Skeletal muscle satellite cell (primary cell): Measurements from ENCODE around the gene RCN2.
"Not testable (repeated sequence)": the region's sequence is repeated elsewhere in the genome, so short reads cannot be mapped to it uniquely, and the experiment has no call there.

Experiments
- H3K27me3 ChIP-seq: 2 replicates; pipeline ENCODE4 v1.7.0; 2013; ENCODE audit warnings: low read length; ENCODE audit not compliant: control insufficient read depth, insufficient read depth
- H3K36me3 ChIP-seq: 2 replicates; pipeline ENCODE4 v1.7.0; 2013; ENCODE audit warnings: mild to moderate bottlenecking, control low read depth, low read length; ENCODE audit not compliant: insufficient read depth
- H3K4me1 ChIP-seq: 2 replicates; pipeline ENCODE4 v1.7.0; 2013; ENCODE audit warnings: low read length; ENCODE audit not compliant: control insufficient read depth, insufficient read depth
- H3K4me2 ChIP-seq: 2 replicates; pipeline ENCODE4 v1.7.0; 2013; ENCODE audit warnings: mild to moderate bottlenecking, low read length
- H3K4me3 ChIP-seq: 2 replicates; pipeline ENCODE4 v1.7.0; 2013; ENCODE audit warnings: low read length
- H3K9ac ChIP-seq: 2 replicates; pipeline ENCODE4 v1.7.0; 2013; ENCODE audit warnings: mild to moderate bottlenecking, low read depth, low read length, moderate library complexity
- H3K9me3 ChIP-seq: replicated peaks from 2 replicates; pipeline ENCODE4 v1.7.0; 2013; ENCODE audit warnings: mild to moderate bottlenecking, control low read depth, low read length

Gene RCN2

DNA sequence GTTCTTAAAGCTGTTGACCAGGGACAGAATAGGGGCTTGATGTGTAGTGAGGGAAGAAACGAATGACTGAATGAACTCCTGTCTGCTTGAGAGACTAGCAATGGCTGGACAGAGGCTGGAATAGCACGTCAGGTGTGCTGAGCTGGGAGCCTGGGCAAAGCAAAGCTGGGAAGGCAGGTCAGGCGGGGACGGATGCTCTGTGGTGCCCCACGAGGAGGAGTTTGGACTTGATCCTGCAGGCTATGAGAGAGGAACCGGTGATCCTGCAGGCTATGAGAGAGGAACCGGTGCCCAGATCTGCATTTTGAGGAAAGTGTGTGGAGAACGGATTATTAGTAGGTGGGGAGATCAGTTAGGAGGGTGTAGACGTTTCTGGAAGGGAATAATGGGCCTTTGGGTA lies 32.0 kb downstream of the RCN2 start:
- H3K27me3 ChIP-seq: peaks cover 34% of the 10 kb centered on the region
- no peaks in the 10 kb centered on the region for H3K36me3 ChIP-seq
- no peaks in the 10 kb centered on the region for H3K9me3 ChIP-seq
- H3K9ac ChIP-seq: no peak overlapping the region
- H3K4me3 ChIP-seq: no peak overlapping the region
- H3K4me1 ChIP-seq: no peaks in the 10 kb centered on the region
- H3K4me2 ChIP-seq: no peak overlapping the region

DNA sequence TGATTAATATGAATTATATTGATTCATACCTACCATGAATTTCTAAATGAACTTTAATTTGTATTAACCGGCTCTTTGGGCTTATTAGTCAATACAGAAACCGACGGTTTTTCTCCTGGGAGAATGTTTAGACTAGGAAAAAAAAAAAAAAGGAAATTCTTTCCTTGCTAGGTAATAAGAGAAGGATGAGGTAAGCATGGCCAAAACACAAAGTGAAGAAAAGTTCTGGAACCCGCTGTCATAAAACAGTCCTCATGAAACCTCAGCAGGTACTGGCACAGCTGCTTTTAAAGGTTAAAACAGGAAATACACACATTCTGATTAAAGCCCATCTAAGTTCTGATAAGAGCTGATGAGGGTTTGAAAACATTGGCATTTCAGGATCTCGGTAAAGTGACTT lies 32.6 kb downstream of the RCN2 start:
- Histone ChIP-seq H3K9me3 (no peaks in the 10 kb centered on the region), H3K4me1 (no peaks in the 10 kb centered on the region), H3K9ac (no peak overlapping the region), H3K36me3 (no peaks in the 10 kb centered on the region), H3K4me3 (no peak overlapping the region), H3K27me3 (peaks cover 34% of the 10 kb centered on the region), H3K4me2 (no peak overlapping the region)

DNA sequence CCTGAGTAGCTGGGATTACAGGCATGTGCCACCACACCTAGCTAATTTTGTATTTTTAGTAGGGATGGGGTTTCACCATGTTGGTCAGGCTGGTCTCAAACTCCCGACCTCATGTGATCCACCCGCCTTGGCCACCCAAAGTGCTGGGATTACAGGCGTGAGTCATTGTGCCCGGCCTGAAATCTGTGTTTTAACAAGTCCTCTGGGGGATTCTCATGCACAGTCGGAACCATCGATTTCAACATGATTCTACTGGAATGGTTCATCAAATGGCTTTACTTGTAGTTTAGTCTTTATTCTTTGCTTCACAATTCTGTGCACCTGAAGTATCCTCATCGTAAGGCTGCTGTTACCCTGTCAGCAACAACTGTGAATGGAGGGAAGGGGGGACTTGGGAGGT lies 34.5 kb downstream of the RCN2 start:
- H3K4me2 ChIP-seq, H3K4me3 ChIP-seq, H3K9ac ChIP-seq, H3K36me3 ChIP-seq, H3K4me1 ChIP-seq, H3K9me3 ChIP-seq: not testable (repeated sequence)
- H3K27me3 ChIP-seq: peaks cover 40% of the 10 kb centered on the region

DNA sequence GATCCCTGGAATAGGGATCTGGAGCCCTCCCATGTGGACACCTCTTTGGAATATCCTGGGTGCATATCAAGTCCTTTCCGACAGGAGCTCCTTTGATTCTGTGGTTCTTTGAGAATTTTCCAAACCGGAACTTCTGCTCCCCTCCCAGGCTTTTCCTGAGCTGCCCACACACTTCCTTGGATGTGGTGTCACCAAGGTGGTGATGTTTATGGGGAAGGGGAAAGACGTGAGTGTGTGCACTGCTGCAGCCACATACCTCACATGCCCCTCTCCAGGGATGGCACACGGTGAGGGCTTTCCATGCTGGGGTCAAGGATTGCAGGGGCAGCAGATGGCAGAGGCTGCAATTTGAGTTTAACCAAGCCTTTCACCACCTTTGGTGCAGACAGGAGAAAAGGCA lies 35.5 kb downstream of the RCN2 start:
- Histone ChIP-seq H3K4me1 (no peaks in the 10 kb centered on the region), H3K9me3 (no peaks in the 10 kb centered on the region), H3K9ac (no peak overlapping the region), H3K4me3 (no peak overlapping the region), H3K27me3 (peaks cover 40% of the 10 kb centered on the region), H3K4me2 (no peak overlapping the region), H3K36me3 (no peaks in the 10 kb centered on the region)

DNA sequence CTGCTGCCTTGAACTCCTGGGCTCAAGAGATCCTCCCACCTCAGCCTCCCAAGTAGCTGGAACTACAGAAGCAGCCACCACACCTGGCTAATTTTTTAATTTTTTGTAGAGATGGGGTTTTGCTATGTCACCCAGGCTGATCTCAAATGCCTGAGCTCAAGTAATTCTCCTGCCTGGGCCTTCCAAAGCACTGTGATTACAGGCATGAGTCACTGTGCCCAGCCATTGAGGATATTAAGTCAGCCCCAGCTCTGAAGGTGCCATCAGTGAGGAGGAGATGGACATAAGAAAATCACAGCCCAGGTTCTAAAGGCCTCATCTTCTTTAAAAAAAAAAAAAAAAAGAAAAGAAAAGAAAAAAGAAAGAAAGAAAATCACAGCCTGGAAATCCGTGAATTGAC lies 36.8 kb downstream of the RCN2 start:
- Histone ChIP-seq H3K27me3 (peaks cover 31% of the 10 kb centered on the region), H3K4me2 (no peak overlapping the region), H3K4me3 (no peak overlapping the region), H3K9ac (no peak overlapping the region), H3K4me1 (no peaks in the 10 kb centered on the region), H3K9me3 (no peaks in the 10 kb centered on the region), H3K36me3 (no peaks in the 10 kb centered on the region)

DNA sequence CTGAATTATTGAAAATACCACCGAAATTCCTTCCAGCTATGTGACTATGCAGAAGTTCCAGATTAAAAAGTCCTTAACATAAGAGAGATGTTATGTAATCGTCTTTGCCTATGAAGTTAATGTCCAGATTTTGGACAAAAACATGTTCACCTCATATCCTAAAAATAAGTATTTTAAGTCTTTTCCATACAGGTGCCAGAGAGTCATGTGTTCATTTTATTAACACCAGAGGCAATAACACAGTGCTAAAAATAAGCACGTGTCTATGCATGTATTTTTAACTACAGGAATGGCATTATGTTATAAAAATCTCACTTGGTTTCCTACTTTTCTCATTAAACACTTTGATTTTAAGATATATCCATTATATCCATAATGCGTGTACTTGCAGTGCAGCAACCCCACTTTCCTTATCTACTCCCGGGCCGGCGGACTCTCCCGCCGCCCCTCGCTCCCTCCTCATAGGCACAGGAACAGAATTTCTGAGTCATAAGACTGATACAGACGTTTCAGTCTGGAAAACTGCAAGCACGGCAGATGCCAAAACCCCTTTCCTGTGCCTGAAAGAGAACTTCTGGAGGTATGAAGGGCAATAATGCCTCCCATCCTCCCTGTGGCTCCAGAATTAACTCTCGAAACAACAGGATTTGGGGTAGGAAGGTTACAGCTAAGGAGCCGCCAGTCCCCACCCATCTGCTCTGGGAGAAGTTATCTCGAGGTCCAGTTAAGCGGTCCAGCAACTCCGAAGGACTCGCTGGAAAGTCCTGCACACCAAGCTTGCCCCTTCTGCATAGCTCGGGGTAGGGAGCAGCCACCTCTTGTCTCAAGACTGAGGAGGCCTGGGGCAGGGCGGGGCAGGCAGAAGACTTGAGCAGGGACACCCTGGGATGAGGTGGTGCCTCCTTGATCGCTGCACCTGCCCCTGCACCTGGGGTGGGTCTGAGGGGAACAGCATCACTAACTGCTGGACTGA lies 41.1 kb downstream of the RCN2 start:
- Histone ChIP-seq H3K27me3 (peaks cover 20% of the 10 kb centered on the region), H3K9ac (no peak overlapping the region), H3K4me1 (no peaks in the 10 kb centered on the region), H3K36me3 (no peaks in the 10 kb centered on the region), H3K4me3 (no peak overlapping the region), H3K4me2 (no peak overlapping the region), H3K9me3 (no peaks in the 10 kb centered on the region)

DNA sequence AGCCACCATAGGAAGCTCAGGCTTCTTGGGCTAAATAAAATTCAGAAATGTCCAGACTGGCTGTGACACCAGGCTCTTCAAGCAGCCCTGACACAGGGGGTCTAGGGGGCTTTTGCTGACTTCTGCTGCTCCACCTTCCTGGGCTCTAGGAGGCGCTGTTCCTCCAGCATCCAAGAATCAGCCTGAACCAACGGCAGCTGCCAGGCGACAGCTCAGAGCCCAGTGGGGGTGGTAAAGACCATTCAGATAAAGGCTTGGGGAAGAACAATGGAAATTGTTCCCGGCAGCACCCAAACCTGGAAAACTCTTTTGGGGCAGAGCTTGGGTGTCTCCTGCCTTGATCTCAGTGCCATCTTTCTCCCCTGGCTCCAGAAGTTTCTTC lies 41.8 kb downstream of the RCN2 start:
- H3K9me3 ChIP-seq: no peaks in the 10 kb centered on the region
- no peak overlapping the region for H3K9ac ChIP-seq
- no peak overlapping the region for H3K4me3 ChIP-seq
- no peak overlapping the region for H3K4me2 ChIP-seq
- H3K36me3 ChIP-seq: no peaks in the 10 kb centered on the region
- no peaks in the 10 kb centered on the region for H3K4me1 ChIP-seq
- H3K27me3 ChIP-seq: peaks cover 20% of the 10 kb centered on the region

DNA sequence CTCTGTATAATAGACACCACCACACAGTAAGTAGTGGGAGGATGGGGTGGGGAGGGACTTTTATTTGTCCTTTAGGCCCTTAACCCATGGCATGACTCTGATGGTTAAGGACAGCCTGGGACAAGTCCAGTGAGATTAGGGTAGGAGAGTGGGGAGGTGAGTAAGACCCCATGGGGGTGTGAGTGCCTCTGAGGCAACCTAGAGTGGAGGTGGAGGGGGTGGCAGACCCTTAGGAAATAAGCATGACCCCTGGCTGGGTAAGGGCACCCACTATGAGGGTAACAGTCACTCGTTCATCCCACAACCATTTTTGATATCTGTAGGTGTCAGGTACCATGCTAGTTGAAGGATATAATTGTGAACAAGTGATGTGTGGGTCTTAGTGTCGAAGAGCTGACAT lies 42.4 kb downstream of the RCN2 start:
- Histone ChIP-seq H3K4me3 (no peak overlapping the region), H3K4me2 (no peak overlapping the region), H3K4me1 (no peaks in the 10 kb centered on the region), H3K27me3 (peaks cover 20% of the 10 kb centered on the region), H3K9ac (no peak overlapping the region), H3K9me3 (no peaks in the 10 kb centered on the region), H3K36me3 (no peaks in the 10 kb centered on the region)

DNA sequence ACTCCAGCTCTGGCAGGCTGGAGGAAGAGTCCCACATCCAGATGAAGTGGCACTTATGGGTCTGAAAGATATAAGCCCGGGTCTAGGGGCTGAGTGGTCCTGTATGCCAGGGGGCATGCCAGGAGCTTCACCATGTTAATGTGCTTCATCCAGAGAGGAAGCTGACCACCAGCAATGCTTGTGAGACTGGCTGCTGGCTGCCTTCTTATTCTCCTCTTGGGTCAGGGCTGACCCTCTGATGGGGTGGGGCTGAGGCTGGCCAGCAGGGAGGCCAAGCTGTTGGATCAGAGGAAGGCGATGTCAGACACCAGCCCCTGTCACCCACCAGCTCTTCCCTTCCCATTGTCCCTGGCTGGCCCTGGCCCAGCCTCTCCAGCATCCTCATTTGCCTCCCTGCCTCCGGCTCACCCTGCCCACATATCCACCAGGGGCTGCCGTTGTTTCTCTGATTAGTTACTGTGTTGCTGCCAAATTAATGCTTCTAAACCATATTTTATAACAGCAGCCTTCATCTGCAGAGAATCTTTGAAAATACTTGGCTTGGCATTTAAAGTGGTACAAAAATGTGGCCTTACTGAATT lies 43.0 kb downstream of the RCN2 start:
- H3K9me3 ChIP-seq: no peaks in the 10 kb centered on the region
- no peaks in the 10 kb centered on the region for H3K4me1 ChIP-seq
- no peak overlapping the region for H3K4me2 ChIP-seq
- no peaks in the 10 kb centered on the region for H3K36me3 ChIP-seq
- no peak overlapping the region for H3K4me3 ChIP-seq
- peaks cover 19% of the 10 kb centered on the region for H3K27me3 ChIP-seq
- no peak overlapping the region for H3K9ac ChIP-seq

DNA sequence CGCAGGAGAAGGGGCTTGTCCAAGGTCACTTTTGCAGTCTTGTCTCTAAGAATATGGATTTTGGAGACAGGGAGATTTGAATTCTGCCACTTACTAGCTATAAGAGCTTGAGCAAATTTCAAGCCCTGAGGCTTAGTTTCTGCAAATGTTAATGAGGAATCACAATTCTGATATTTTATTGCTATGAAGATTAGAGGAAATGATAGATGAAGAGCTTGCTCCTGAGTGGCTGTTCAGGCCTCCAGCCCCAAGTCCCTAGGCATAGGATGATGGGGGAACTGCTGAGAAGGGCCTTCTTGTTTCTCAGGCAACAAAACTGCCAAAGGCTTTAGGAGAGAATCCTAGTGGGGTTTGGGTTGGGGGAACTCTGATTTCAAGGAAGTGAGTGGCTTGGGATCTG lies 44.6 kb downstream of the RCN2 start:
- H3K4me1 ChIP-seq: no peaks in the 10 kb centered on the region
- no peak overlapping the region for H3K4me2 ChIP-seq
- no peaks in the 10 kb centered on the region for H3K9me3 ChIP-seq
- H3K4me3 ChIP-seq: no peak overlapping the region
- peaks cover 15% of the 10 kb centered on the region for H3K27me3 ChIP-seq
- H3K9ac ChIP-seq: no peak overlapping the region
- H3K36me3 ChIP-seq: no peaks in the 10 kb centered on the region

DNA sequence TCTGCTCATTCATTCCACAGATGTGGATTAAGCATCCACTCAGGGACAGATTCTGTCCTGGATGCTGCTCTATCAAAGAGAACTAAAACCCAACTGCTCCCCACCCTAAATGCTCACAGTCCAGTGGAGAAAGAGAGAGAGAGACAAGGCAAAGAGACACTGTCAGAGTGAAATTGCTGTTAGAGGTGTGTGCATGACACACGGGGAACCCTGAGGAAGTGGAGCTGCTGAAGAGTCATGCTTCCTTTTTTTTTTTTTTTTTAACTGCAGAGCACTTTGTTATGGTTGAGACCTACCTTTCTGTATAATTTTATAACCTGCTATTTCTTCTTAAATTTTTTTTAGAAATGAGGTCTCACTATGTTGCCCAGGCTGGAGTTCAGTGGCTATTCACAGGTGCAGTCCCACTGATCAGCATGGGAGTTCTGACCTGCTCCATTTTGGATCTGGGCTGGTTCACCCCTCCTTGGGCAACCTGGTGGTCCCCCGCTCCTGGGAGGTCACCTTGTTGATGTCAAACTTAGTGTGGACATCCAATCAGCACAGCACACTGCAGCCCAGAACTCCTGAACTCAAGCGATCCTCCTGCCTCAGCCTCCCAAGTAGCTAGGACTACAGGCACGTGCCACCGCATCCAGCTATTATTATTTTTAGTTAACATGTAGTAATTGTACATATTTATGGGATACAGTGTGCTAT lies 45.2 kb downstream of the RCN2 start:
- Histone ChIP-seq H3K27me3 (peaks cover 15% of the 10 kb centered on the region), H3K4me1 (no peaks in the 10 kb centered on the region), H3K9ac (no peak overlapping the region), H3K4me3 (no peak overlapping the region), H3K9me3 (no peaks in the 10 kb centered on the region), H3K36me3 (no peaks in the 10 kb centered on the region), H3K4me2 (no peak overlapping the region)
